Activated naive CD8-positive, alpha-beta T cell treated with anti-CD3 and anti-CD28 coated beads, Interleukin-2, amount 50 U/mL, for 24 hours (primary cell): ENCODE data around the gene RPS6KA5.
"Not testable (repeated sequence)": the region's sequence is repeated elsewhere in the genome, so short reads cannot be mapped to it uniquely, and the experiment has no call there.

ENCODE experiments used
- ATAC-seq: fragments of 150-1000 bp; cut with Tn5 transposase; one replicate; pipeline ENCODE4 v1.10.0; 2021
- DNase-seq: peaks from one replicate; pipeline ENCODE4 v3.0.0; 2021
- H3K27ac Mint-ChIP-seq: one replicate; pipeline ENCODE4 v1.8.0; 2021; ENCODE audit warnings: mild to moderate bottlenecking, mixed read lengths
- H3K27me3 Mint-ChIP-seq: one replicate; pipeline ENCODE4 v1.8.0; 2021; ENCODE audit warnings: mixed read lengths
- H3K36me3 Mint-ChIP-seq: one replicate; pipeline ENCODE4 v1.8.0; 2021; ENCODE audit warnings: low read depth, mixed read lengths
- H3K4me1 Mint-ChIP-seq: one replicate; pipeline ENCODE4 v1.8.0; 2021; ENCODE audit warnings: mixed read lengths
- H3K4me3 Mint-ChIP-seq: one replicate; pipeline ENCODE4 v1.8.0; 2021; ENCODE audit warnings: mild to moderate bottlenecking, moderate library complexity, mixed read lengths
- H3K9me3 Mint-ChIP-seq: one replicate; pipeline ENCODE4 v1.8.0; 2021; ENCODE audit warnings: mixed read lengths

The RPS6KA5 gene

GRCh38 chr14:90851327-90852036 is 209.0 kb downstream of the RPS6KA5 start:
- no peaks in the 10 kb centered on the region for H3K36me3 Mint-ChIP-seq
- H3K27ac Mint-ChIP-seq: no peak overlapping the region
- no peak overlapping the region for H3K4me3 Mint-ChIP-seq
- DNase-seq: no peak
- H3K9me3 Mint-ChIP-seq: no peaks in the 10 kb centered on the region
- no peak for ATAC-seq
- no peaks in the 10 kb centered on the region for H3K4me1 Mint-ChIP-seq
- no peaks in the 10 kb centered on the region for H3K27me3 Mint-ChIP-seq

DNA sequence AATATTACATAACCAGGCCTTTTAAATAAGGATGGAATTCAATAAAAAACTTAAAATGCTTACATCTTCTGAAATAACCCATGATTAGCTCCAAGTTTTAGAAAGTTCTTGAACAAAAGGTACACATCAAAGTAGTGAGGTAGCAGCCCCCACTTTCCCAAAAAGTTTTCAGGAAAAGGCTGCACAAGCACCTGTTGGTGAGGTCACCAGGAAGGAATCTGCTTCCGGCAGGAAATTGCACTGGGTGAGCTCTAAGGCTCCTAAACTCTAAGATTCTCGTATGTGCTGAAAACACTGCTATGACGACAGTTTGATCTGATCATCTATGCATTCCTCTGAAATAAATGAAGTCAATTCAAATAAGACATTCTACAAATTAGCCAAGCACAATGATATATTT is 210.0 kb downstream of the RPS6KA5 start:
- DNase-seq (no peak), ATAC-seq (no peak)
- H3K4me3 Mint-ChIP-seq: no peak overlapping the region
- H3K27ac Mint-ChIP-seq: no peak overlapping the region
- no peaks in the 10 kb centered on the region for H3K27me3 Mint-ChIP-seq
- H3K9me3 Mint-ChIP-seq: no peaks in the 10 kb centered on the region
- no peaks in the 10 kb centered on the region for H3K36me3 Mint-ChIP-seq
- H3K4me1 Mint-ChIP-seq: no peaks in the 10 kb centered on the region

DNA sequence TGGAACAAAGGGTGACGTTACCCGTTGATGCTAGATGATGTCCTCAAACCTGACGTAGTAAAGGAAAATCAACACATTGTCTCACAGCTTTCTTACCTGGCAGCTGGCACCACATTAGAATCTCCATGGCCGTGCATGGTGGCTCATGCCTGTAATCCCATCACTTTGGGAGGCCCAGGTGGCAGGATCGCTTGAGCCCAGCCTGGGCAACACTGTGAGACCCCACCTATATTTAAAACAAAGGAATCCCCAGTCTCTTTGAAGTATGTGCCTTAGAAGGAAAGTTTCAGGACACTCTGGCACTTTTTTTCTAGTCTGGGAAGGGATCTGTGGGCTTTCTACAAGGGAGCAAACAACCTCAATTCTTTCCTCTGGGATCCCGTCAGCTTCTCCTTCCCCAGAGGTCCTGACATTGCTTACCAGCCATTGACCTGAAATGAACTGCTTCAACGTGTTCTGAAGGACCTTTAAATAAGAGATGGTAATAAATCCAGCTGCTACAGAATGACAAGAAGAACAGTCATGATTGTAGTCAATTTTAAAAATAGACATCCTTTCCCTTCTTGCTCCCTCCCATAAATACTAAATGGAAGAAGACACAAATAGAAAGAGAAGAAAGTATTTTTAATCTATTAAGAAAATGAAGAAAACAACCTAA is 210.5 kb downstream of the RPS6KA5 start:
- Mint-ChIP-seq H3K27ac (no peak overlapping the region), H3K4me1 (no peaks in the 10 kb centered on the region)

DNA sequence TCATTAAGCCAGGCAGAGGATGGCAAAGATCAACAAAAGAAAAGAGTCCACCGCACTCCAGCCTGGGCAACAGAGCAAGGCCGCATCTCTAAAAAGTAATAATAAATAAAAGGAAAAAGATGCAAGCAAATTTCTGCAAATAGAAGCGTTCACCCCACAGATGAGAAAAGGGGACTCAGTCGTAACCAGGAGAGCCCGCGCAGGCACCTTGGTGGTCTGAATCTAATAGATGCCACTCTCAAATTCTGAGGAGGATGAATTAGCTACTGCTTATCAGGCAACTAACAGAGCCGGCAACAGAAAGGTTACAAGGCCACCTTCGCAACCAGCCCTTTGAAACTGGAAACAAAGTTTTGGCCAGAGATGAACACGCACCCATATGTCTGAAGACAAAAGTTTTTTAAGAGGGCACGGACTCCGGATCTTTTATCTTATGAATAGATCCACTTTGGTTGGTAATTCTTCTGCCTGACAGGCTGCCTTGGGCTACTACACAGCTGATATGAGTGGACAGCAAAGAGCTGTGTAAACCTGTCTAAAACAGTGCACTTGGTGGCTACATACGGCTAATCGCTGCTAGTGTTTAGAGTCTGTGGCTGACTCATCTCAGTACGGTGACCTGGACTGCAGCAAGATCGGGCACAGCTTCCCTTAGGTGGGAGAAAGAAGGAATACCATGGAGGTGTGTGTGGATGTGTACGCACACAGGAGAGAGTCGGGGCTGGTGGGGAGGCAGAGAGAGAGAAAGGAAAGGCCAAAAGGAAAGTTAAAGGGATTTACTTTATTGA is 211.3 kb downstream of the RPS6KA5 start:
- H3K36me3 Mint-ChIP-seq: no peaks in the 10 kb centered on the region
- H3K27ac Mint-ChIP-seq: no peak overlapping the region
- H3K27me3 Mint-ChIP-seq: no peaks in the 10 kb centered on the region
- DNase-seq (no peak), ATAC-seq (no peak)
- H3K4me3 Mint-ChIP-seq: no peak overlapping the region
- H3K4me1 Mint-ChIP-seq: no peaks in the 10 kb centered on the region
- H3K9me3 Mint-ChIP-seq: no peaks in the 10 kb centered on the region

More for the DNA sequence above, 210.5 kb downstream of the RPS6KA5 start:
- no peaks in the 10 kb centered on the region for H3K9me3 Mint-ChIP-seq
- H3K4me3 Mint-ChIP-seq: no peak overlapping the region
- H3K36me3 Mint-ChIP-seq: no peaks in the 10 kb centered on the region
- H3K27me3 Mint-ChIP-seq: no peaks in the 10 kb centered on the region
- DNase-seq: no peak
- no peak for ATAC-seq

GRCh38 chr14:90846511-90846910 is 213.9 kb downstream of the RPS6KA5 start:
- H3K4me3 Mint-ChIP-seq: no peak overlapping the region
- DNase-seq (no peak), ATAC-seq (no peak)
- H3K36me3 Mint-ChIP-seq: no peaks in the 10 kb centered on the region
- H3K27ac Mint-ChIP-seq: no peak overlapping the region
- H3K4me1 Mint-ChIP-seq: peaks cover 3% of the 10 kb centered on the region
- no peaks in the 10 kb centered on the region for H3K9me3 Mint-ChIP-seq
- H3K27me3 Mint-ChIP-seq: no peaks in the 10 kb centered on the region

DNA sequence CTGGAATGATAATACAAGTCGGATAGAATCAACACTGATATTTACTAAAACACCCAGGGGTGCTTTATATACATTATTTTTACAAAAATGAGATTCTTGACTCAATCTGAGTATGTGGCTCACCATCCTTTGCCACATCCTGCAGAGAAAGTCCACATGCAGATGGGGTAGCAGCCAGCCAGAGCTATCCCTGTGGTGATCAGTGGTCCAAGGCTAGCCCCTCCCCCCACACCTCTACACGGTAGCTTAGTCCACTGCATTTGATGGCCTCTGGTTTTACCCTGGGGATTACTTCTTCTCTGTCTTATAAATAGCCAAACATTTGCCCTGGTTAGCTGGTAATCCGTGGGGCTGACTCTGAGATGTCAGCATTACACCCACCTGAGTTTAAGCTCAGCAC is 216.1 kb downstream of the RPS6KA5 start:
- H3K4me3 Mint-ChIP-seq: no peak overlapping the region
- no peaks in the 10 kb centered on the region for H3K36me3 Mint-ChIP-seq
- DNase-seq (no peak), ATAC-seq (no peak)
- H3K9me3 Mint-ChIP-seq: no peaks in the 10 kb centered on the region
- peaks cover 3% of the 10 kb centered on the region for H3K4me1 Mint-ChIP-seq
- H3K27me3 Mint-ChIP-seq: peaks cover under 1% of the 10 kb centered on the region
- no peak overlapping the region for H3K27ac Mint-ChIP-seq

DNA sequence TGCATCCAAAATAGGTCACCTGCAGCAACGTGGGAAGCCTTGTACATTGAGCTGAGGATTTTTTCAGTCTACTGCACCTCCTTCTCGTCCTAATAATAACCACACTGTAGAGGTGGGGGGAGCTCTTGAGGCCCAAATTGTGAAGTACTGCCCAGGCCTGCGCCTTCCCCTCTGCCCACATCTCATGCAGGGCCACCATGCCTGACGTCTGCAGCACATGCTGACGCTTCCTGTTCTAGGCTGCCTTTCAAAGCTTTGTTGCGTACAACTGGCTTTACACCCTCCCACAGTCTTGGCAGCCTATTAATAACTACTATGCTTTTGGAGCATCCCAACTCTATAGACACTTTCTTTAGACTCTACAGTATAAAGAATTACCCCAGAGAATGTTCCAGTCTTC is 217.7 kb downstream of the RPS6KA5 start:
- H3K9me3 Mint-ChIP-seq: no peaks in the 10 kb centered on the region
- H3K36me3 Mint-ChIP-seq: no peaks in the 10 kb centered on the region
- peaks cover 3% of the 10 kb centered on the region for H3K4me1 Mint-ChIP-seq
- H3K4me3 Mint-ChIP-seq: no peak overlapping the region
- no peak for DNase-seq
- peaks cover 2% of the 10 kb centered on the region for H3K27me3 Mint-ChIP-seq
- no peak overlapping the region for H3K27ac Mint-ChIP-seq
- no peak for ATAC-seq

- not testable (repeated sequence) for DNase-seq, H3K36me3 Mint-ChIP-seq, H3K4me3 Mint-ChIP-seq, H3K27ac Mint-ChIP-seq, H3K27me3 Mint-ChIP-seq, H3K9me3 Mint-ChIP-seq, ATAC-seq
- peaks cover 17% of the 10 kb centered on the region for H3K4me1 Mint-ChIP-seq
Observed at GRCh38 chr14:90840667-90841066, 219.8 kb downstream of the RPS6KA5 start.

DNA sequence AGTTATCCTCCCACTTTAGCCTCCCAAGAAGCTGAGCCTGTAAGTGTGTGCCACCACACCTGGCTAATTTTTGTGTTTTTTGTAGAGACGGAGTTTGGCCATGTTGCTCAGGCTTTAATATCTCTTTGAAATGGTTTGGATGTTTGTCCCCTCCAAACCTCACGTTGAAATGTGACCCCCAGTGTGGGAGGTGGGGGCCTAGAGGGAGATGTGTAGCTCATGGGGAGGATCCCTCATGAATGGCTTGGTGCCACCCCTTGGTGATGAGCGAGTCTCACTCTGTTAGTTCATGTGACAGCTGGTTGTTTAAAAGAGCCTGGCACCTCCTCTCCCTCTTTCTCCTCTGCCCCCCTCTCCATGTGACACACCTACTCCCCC is 220.6 kb downstream of the RPS6KA5 start:
- Mint-ChIP-seq H3K9me3 (no peaks in the 10 kb centered on the region), H3K27me3 (peaks cover 4% of the 10 kb centered on the region), H3K4me1 (peaks cover 20% of the 10 kb centered on the region), H3K4me3 (no peak overlapping the region), H3K27ac (no peak overlapping the region), H3K36me3 (no peaks in the 10 kb centered on the region)
- no peak for ATAC-seq
- no peak for DNase-seq

DNA sequence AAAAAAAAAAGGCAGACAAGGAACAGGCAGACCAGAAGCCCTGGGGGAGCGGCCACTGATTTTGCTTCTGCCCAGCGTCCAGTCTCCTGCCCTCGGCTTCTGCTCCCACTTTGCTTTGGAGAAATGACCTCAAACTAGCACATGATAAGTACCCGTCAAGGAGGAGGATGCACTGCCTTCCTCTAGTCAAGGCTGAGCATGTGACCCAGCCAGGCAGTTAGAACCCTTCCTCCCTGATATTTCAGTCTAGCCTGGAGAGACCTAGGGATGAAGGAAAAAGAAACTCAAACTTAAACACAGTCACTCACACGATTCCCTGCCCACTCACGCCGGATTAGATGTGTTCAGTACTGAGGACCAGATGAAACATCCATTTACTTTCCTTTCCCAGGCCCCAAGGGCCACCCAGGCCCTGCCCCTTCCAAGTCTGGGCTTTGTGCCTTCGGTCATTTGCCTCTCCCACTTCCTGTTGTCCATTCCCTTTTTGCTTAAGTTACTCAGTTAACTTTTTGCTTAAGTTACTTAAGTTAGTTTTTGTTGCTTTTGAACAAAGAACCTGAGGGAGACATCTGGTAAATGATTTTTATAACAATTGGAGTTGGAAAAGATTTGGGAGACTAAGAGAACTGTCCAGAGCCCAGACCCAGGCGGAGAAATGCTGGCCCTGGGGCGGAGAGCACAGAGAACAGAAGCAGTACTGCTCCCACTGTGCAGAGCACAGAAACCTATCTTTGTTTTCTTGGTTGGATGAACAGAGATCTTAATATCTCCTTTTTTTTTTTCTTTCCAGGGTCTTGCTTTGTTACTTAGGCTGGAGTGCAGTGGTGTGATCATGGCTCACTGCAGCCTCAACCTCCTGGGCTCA is 221.2 kb downstream of the RPS6KA5 start:
- H3K27ac Mint-ChIP-seq: no peak overlapping the region
- H3K9me3 Mint-ChIP-seq: no peaks in the 10 kb centered on the region
- peaks cover 4% of the 10 kb centered on the region for H3K27me3 Mint-ChIP-seq
- H3K4me1 Mint-ChIP-seq: peaks cover 20% of the 10 kb centered on the region
- no peaks in the 10 kb centered on the region for H3K36me3 Mint-ChIP-seq
- no peak overlapping the region for H3K4me3 Mint-ChIP-seq
- ATAC-seq (no peak), DNase-seq (no peak)

GRCh38 chr14:90838531-90838930 is 221.9 kb downstream of the RPS6KA5 start:
- not testable (repeated sequence) for H3K36me3 Mint-ChIP-seq, ATAC-seq, H3K4me3 Mint-ChIP-seq, H3K27ac Mint-ChIP-seq, DNase-seq, H3K27me3 Mint-ChIP-seq, H3K9me3 Mint-ChIP-seq
- peaks cover 20% of the 10 kb centered on the region for H3K4me1 Mint-ChIP-seq

- H3K36me3 Mint-ChIP-seq: no peaks in the 10 kb centered on the region
- H3K27me3 Mint-ChIP-seq: peaks cover 4% of the 10 kb centered on the region
- H3K4me3 Mint-ChIP-seq: no peak overlapping the region
- peaks cover 17% of the 10 kb centered on the region for H3K4me1 Mint-ChIP-seq
- H3K27ac Mint-ChIP-seq: no peak overlapping the region
- DNase-seq (no peak), ATAC-seq (no peak)
- no peaks in the 10 kb centered on the region for H3K9me3 Mint-ChIP-seq
Observed at GRCh38 chr14:90837355-90837754, 223.1 kb downstream of the RPS6KA5 start.

GRCh38 chr14:90836692-90837063 is 223.8 kb downstream of the RPS6KA5 start:
- Mint-ChIP-seq H3K36me3 (no peaks in the 10 kb centered on the region), H3K4me1 (peaks cover 17% of the 10 kb centered on the region), H3K9me3 (no peaks in the 10 kb centered on the region), H3K27ac (no peak overlapping the region), H3K4me3 (no peak overlapping the region), H3K27me3 (peaks cover 4% of the 10 kb centered on the region)
- ATAC-seq (no peak), DNase-seq (no peak)

GRCh38 chr14:90831821-90832220 is 228.6 kb downstream of the RPS6KA5 start:
- Mint-ChIP-seq H3K9me3 (no peaks in the 10 kb centered on the region), H3K4me3 (no peak overlapping the region), H3K36me3 (no peaks in the 10 kb centered on the region), H3K27ac (no peak overlapping the region), H3K4me1 (peaks cover 32% of the 10 kb centered on the region), H3K27me3 (peaks cover 2% of the 10 kb centered on the region)
- DNase-seq: no peak
- ATAC-seq: no peak
